ENCODE measurements around the gene LIMK1. TPM values are rescaled to one million over a fixed set of nuclear protein-coding genes. Genes with fewer than 3 reads are reported as not detected.

LIMK1 gene
- polyA plus RNA-seq, 5 donors = 17.0 to 29.9 (median 18.8) TPM

- no peak for DNase-seq
Observed at GRCh38 chr7:74052628-74053027, 31.0 kb upstream of the LIMK1 start.

- DNase-seq = no peak
Observed at GRCh38 chr7:74053589-74054186, 29.9 kb upstream of the LIMK1 start.

GRCh38 chr7:74056096-74056915, 27.3 kb upstream of the LIMK1 start:
- DNase-seq = no peak

- no peak for DNase-seq
Observed at GRCh38 chr7:74057216-74057925, 26.2 kb upstream of the LIMK1 start.

GRCh38 chr7:74057987-74058386, 25.6 kb upstream of the LIMK1 start:
- no peak for DNase-seq

- no peak for DNase-seq
Observed at GRCh38 chr7:74058486-74058885, 25.1 kb upstream of the LIMK1 start.

GRCh38 chr7:74059037-74059436, 24.6 kb upstream of the LIMK1 start:
- no peak for DNase-seq

- no peak for DNase-seq
Observed at GRCh38 chr7:74059681-74060588, 23.7 kb upstream of the LIMK1 start.

- DNase-seq = peak; percentile 69 to 74
Observed at GRCh38 chr7:74061840-74062539, 21.6 kb upstream of the LIMK1 start.

GRCh38 chr7:74063223-74063641, 20.4 kb upstream of the LIMK1 start:
- DNase-seq = no peak

- DNase-seq = no peak
Observed at GRCh38 chr7:74063646-74064045, 20.0 kb upstream of the LIMK1 start.

- DNase-seq = no peak
Observed at GRCh38 chr7:74064696-74065095, 18.9 kb upstream of the LIMK1 start.

GRCh38 chr7:74066626-74067025, 17.0 kb upstream of the LIMK1 start:
- DNase-seq = no peak

GRCh38 chr7:74068378-74069085, 15.1 kb upstream of the LIMK1 start:
- no peak for DNase-seq

- DNase-seq = no peak
Observed at GRCh38 chr7:74069086-74069541, 14.5 kb upstream of the LIMK1 start.

- no peak for DNase-seq
Observed at GRCh38 chr7:74069790-74070618, 13.6 kb upstream of the LIMK1 start.

GRCh38 chr7:74070619-74070921, 13.0 kb upstream of the LIMK1 start:
- no peak for DNase-seq

- no peak for DNase-seq
Observed at GRCh38 chr7:74071121-74071520, 12.5 kb upstream of the LIMK1 start.

- DNase-seq = no peak
Observed at GRCh38 chr7:74074770-74075169, 8.8 kb upstream of the LIMK1 start.

- no peak for DNase-seq
Observed at GRCh38 chr7:74078461-74078860, 5.1 kb upstream of the LIMK1 start.

Measured in right lung (tissue), 5 donors.